Liver (tissue), 9 donors: ENCODE measurements around the gene LRP3. TPM values are rescaled to one million over a fixed set of nuclear protein-coding genes. Genes with fewer than 3 reads are reported as not detected.

ENCODE experiments used
- DNase-seq: peaks from one replicate; pipeline ENCODE4 v3.0.0-alpha.2; 2017; ENCODE audit warnings: low spot score
- H3K27ac ChIP-seq, 2 donors: one replicate each; pipeline ENCODE4 v1.7.0; 2013; ENCODE audit warnings: inconsistent platforms in 2 of 2, low read length in 2 of 2, control low read depth in 1 of 2, low read depth in 1 of 2, mild to moderate bottlenecking in 1 of 2
- H3K27me3 ChIP-seq, 4 donors: one replicate each; pipeline versions ENCODE4 v1.6.1 to v1.7.0; 2013; ENCODE audit warnings: low read length in 3 of 4, inconsistent platforms in 1 of 4, mild to moderate bottlenecking in 1 of 4, moderate library complexity in 1 of 4; ENCODE audit not compliant: control insufficient read depth in 4 of 4, insufficient read depth in 4 of 4
- H3K36me3 ChIP-seq, 4 donors: one replicate each; pipeline versions ENCODE4 v1.6.1 to v1.7.0; 2013; ENCODE audit warnings: low read length in 3 of 4, mild to moderate bottlenecking in 3 of 4, low read depth in 1 of 4, moderate library complexity in 1 of 4; ENCODE audit not compliant: control insufficient read depth in 4 of 4, insufficient read depth in 3 of 4
- H3K4me1 ChIP-seq, 4 donors: one replicate each; pipeline versions ENCODE4 v1.6.1 to v1.7.0; 2013; ENCODE audit warnings: low read length in 3 of 4, mild to moderate bottlenecking in 3 of 4, moderate library complexity in 1 of 4; ENCODE audit not compliant: control insufficient read depth in 4 of 4, insufficient read depth in 4 of 4
- H3K4me3 ChIP-seq, 3 donors: one replicate each; pipeline versions ENCODE4 v1.6.1 to v1.7.0; 2013; ENCODE audit warnings: low read length in 3 of 3, control low read depth in 1 of 3, low read depth in 1 of 3, mild to moderate bottlenecking in 1 of 3
- H3K9ac ChIP-seq, 2 donors: one replicate each; pipeline ENCODE4 v1.7.0; 2013; ENCODE audit warnings: low read length in 2 of 2, mild to moderate bottlenecking in 2 of 2, moderate library complexity in 2 of 2, control low read depth in 1 of 2, low read depth in 1 of 2
- H3K9me3 ChIP-seq, 4 donors: one replicate each; pipeline versions ENCODE4 v1.6.1 to v1.7.0; 2013; ENCODE audit warnings: low read length in 3 of 4; ENCODE audit not compliant: control insufficient read depth in 4 of 4
- CTCF ChIP-seq: fragments of 150-350 bp; IDR thresholded peaks from 2 replicates; pipeline ENCODE4 v1.5.1; 2017; ENCODE audit warnings: improper control_type of control experiment, low read depth, low read length; ENCODE audit not compliant: missing input control
- EGR1 ChIP-seq, 2 donors: IDR thresholded peaks; 2 replicates each; pipeline ENCODE4 v1.6.1; 2016 to 2018; ENCODE audit warnings: antibody characterized with exemption in 2 of 2, low read depth in 2 of 2
- FOXA1 ChIP-seq: IDR thresholded peaks from 2 replicates; pipeline ENCODE4 v1.6.1; 2016; ENCODE audit warnings: antibody characterized with exemption
- FOXA2 ChIP-seq: IDR thresholded peaks from 2 replicates; pipeline ENCODE4 v1.6.1; 2016; ENCODE audit warnings: antibody characterized with exemption
- GABPA ChIP-seq, 2 donors: IDR thresholded peaks in 1 of 2; conservative IDR thresholded peaks in 1 of 2; 2 replicates each; pipeline ENCODE4 v1.6.1; 2016; ENCODE audit warnings: antibody characterized with exemption in 2 of 2, mild to moderate bottlenecking in 1 of 2, moderate library complexity in 1 of 2
- HNF4A ChIP-seq, 2 donors: conservative IDR thresholded peaks; 2 replicates each; pipeline ENCODE4 v1.6.1; 2016; ENCODE audit warnings: antibody characterized with exemption in 2 of 2, mild to moderate bottlenecking in 2 of 2
- HNF4G ChIP-seq: IDR thresholded peaks from 2 replicates; pipeline ENCODE4 v1.6.1; 2016; ENCODE audit warnings: antibody characterized with exemption
- JUND ChIP-seq, 2 donors: IDR thresholded peaks; 2 replicates each; pipeline ENCODE4 v1.6.1; 2016; ENCODE audit warnings: antibody characterized with exemption in 2 of 2
- NR2F2 ChIP-seq: IDR thresholded peaks from 2 replicates; pipeline ENCODE4 v1.6.1; 2016; ENCODE audit warnings: antibody characterized with exemption
- SP1 ChIP-seq: IDR thresholded peaks from 2 replicates; pipeline ENCODE4 v1.6.1; 2018; ENCODE audit warnings: antibody characterized with exemption, mild to moderate bottlenecking
- TAF1 ChIP-seq: conservative IDR thresholded peaks from 2 replicates; pipeline ENCODE4 v1.6.1; 2016; ENCODE audit warnings: antibody characterized with exemption, mild to moderate bottlenecking
- YY1 ChIP-seq: IDR thresholded peaks from 2 replicates; pipeline ENCODE4 v1.6.1; 2016; ENCODE audit warnings: antibody characterized with exemption, mild to moderate bottlenecking
- WGBS: extraction: QIAGEN DNeasy Blood & Tissue Kit; methylation state at CpG from one replicate; pipeline ENCODE4 v1.1.7; 2013; 5-methylcytosine and 5-hydroxymethylcytosine counted together
- polyA plus RNA-seq, 2 donors: library from polyadenylated mRNA; stranded (reverse) in 1 of 2; unstranded in 1 of 2; fragments of 200-250 nt in 1 of 2; fragments of >200 nt in 1 of 2; fragmentation: Nextera tagmentation in 1 of 2; extraction: Ambion mirVana in 1 of 2; gene quantifications; one replicate each; pipeline versions ENCODE4 v1.2.1 to v1.2.3, GENCODE V29; 2013 to 2015
- total RNA-seq, 2 donors: library from RNA; depleted of rRNA; stranded (reverse); fragments of >200 nt; gene quantifications; one replicate each; pipeline ENCODE4 v1.2.3, GENCODE V29; 2014
- TF ChIP-seq, protein P1 (sequence below): IDR thresholded peaks from 2 replicates; pipeline ENCODE4 v1.6.1; 2016; ENCODE audit warnings: antibody characterized with exemption
- TF ChIP-seq, protein P2 (sequence below): IDR thresholded peaks from 2 replicates; pipeline ENCODE4 v1.6.1; 2016; ENCODE audit warnings: antibody characterized with exemption
- TF ChIP-seq, protein P3 (sequence below): IDR thresholded peaks from 2 replicates; pipeline ENCODE4 v1.6.1; 2016; ENCODE audit warnings: antibody characterized with exemption, mild to moderate bottlenecking
- donor health status: healthy.
- donor health status: healthy.
- donor health status: healthy.
- donor health status: healthy.
- donor health status: healthy.

Gene LRP3
- total and polyA plus RNA-seq, 4 donors = 2.5 to 42.3 (median 15.4) TPM

GRCh38 chr19:33204136-33204973 lies 10.2 kb downstream of the LRP3 start:
- H3K36me3 ChIP-seq = peaks cover 0 to 34% (median 11%) of the 10 kb centered on the region in 4 donors
- H3K9me3 ChIP-seq = no peaks in the 10 kb centered on the region
- TF ChIP-seq SP1 (no peak), FOXA1 (no peak), CTCF (no peak), YY1 (no peak)
- no peak for DNase-seq
- no peak overlapping the region for H3K27ac ChIP-seq
- no peaks in the 10 kb centered on the region for H3K27me3 ChIP-seq
- no peak overlapping the region for H3K9ac ChIP-seq
- no peak overlapping the region for H3K4me3 ChIP-seq
- peaks cover 0 to 26% (median 16%) of the 10 kb centered on the region in 4 donors for H3K4me1 ChIP-seq
- 95% methylated on average over 32 of the region's 32 CpGs for WGBS

- H3K4me1 ChIP-seq = peaks cover 0 to 32% (median 20%) of the 10 kb centered on the region in 4 donors
- H3K9ac ChIP-seq = no peak overlapping the region
- no peak overlapping the region for H3K4me3 ChIP-seq
- TF ChIP-seq HNF4A (conservative IDR thresholded peaks at IDR 0.05) (no peak), NR2F2 (no peak), CTCF (no peak), JUND (IDR thresholded peaks at IDR 0.05) (no peak), TAF1 (no peak), HNF4G (no peak), EGR1 (IDR thresholded peaks at IDR 0.05; ENCODE audit: low read depth in 2 of 2) (no peak), FOXA2 (no peak), YY1 (no peak), SP1 (no peak), GABPA (IDR thresholded peaks at IDR 0.05 in 1 of 2, conservative IDR thresholded peaks at IDR 0.05 in 1 of 2) (no peak), FOXA1 (no peak)
- TF ChIP-seq, protein P1, sequence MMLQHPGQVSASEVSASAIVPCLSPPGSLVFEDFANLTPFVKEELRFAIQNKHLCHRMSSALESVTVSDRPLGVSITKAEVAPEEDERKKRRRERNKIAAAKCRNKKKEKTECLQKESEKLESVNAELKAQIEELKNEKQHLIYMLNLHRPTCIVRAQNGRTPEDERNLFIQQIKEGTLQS = no peak
- TF ChIP-seq, protein P2, sequence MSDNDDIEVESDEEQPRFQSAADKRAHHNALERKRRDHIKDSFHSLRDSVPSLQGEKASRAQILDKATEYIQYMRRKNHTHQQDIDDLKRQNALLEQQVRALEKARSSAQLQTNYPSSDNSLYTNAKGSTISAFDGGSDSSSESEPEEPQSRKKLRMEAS = no peak
- TF ChIP-seq, protein P3, sequence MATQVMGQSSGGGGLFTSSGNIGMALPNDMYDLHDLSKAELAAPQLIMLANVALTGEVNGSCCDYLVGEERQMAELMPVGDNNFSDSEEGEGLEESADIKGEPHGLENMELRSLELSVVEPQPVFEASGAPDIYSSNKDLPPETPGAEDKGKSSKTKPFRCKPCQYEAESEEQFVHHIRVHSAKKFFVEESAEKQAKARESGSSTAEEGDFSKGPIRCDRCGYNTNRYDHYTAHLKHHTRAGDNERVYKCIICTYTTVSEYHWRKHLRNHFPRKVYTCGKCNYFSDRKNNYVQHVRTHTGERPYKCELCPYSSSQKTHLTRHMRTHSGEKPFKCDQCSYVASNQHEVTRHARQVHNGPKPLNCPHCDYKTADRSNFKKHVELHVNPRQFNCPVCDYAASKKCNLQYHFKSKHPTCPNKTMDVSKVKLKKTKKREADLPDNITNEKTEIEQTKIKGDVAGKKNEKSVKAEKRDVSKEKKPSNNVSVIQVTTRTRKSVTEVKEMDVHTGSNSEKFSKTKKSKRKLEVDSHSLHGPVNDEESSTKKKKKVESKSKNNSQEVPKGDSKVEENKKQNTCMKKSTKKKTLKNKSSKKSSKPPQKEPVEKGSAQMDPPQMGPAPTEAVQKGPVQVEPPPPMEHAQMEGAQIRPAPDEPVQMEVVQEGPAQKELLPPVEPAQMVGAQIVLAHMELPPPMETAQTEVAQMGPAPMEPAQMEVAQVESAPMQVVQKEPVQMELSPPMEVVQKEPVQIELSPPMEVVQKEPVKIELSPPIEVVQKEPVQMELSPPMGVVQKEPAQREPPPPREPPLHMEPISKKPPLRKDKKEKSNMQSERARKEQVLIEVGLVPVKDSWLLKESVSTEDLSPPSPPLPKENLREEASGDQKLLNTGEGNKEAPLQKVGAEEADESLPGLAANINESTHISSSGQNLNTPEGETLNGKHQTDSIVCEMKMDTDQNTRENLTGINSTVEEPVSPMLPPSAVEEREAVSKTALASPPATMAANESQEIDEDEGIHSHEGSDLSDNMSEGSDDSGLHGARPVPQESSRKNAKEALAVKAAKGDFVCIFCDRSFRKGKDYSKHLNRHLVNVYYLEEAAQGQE = no peak
- no peaks in the 10 kb centered on the region for H3K9me3 ChIP-seq
- H3K36me3 ChIP-seq = peaks cover 0 to 34% (median 11%) of the 10 kb centered on the region in 4 donors
- DNase-seq = no peak
- H3K27ac ChIP-seq = no peak overlapping the region
- H3K27me3 ChIP-seq = no peaks in the 10 kb centered on the region
- WGBS = 94% methylated on average over 27 of the region's 27 CpGs
Measured at GRCh38 chr19:33205110-33205509, 11.0 kb downstream of the LRP3 start.
